Stimulated activated CD4-positive, alpha-beta T cell treated with anti-CD3 and anti-CD28 coated beads, Interleukin-15, amount 100 ng/mL, for 1 hour (primary cell): Measurements from ENCODE around the gene CAMTA1.

ENCODE experiments used
- DNase-seq, 2 donors: peaks; one replicate each; pipeline ENCODE4 v3.0.0-alpha.2; 2020; ENCODE audit warnings: low read depth in 1 of 2, low spot score in 1 of 2

CAMTA1 gene

GRCh38 chr1:7455796-7456721 is 670.8 kb downstream of the CAMTA1 start:
- no peak for DNase-seq

- DNase-seq, result no peak
Observed at GRCh38 chr1:7456722-7457082, 671.4 kb downstream of the CAMTA1 start.

GRCh38 chr1:7457811-7458210 is 672.6 kb downstream of the CAMTA1 start:
- no peak for DNase-seq

- no peak for DNase-seq
Observed at GRCh38 chr1:7458946-7459345, 673.7 kb downstream of the CAMTA1 start.

GRCh38 chr1:7459914-7460313 is 674.7 kb downstream of the CAMTA1 start:
- no peak for DNase-seq

DNA sequence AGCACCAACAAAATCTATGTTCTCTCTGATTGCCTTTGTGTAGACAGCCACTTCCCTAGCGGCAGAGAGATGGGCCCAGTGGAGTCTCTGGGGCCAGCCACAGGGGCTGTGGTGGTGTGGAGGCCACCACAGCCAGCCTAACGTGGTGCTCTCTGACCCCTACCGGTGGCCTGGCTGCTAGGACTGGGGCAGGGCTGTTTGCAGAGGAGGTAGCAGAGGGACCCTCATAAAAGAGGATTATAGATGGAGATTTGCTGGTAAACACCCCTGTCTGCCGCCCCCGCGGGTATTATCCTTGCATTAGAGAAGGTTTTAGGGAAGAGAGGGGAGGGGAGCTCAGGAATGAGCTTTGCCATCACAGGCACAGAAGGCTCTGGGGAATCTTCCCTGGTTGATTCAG is 675.6 kb downstream of the CAMTA1 start:
- DNase-seq, result no peak

GRCh38 chr1:7462617-7463016 is 677.4 kb downstream of the CAMTA1 start:
- no peak for DNase-seq

DNA sequence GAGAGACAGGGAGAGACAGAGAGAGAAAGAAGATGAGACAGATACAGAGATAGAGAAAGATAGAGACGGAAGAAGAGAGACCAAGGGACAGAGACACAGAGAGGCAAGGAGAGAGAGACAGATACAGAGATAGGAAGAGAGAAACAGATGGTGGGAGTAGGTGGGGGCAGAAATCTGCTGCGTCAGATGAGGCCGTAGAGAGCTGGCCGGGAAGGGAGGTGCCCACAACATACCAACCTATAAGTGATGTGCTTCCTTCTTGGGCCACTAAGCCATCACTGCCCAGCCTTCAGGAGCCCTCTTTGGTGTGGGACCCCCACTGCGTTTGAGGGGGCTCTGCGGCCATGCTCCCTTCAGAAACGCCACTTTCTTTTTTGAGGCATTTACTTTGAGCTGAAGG is 678.3 kb downstream of the CAMTA1 start:
- no peak for DNase-seq

- no peak for DNase-seq
Observed at GRCh38 chr1:7464736-7465135, 679.5 kb downstream of the CAMTA1 start.

GRCh38 chr1:7467476-7468175 is 682.4 kb downstream of the CAMTA1 start:
- no peak for DNase-seq

DNA sequence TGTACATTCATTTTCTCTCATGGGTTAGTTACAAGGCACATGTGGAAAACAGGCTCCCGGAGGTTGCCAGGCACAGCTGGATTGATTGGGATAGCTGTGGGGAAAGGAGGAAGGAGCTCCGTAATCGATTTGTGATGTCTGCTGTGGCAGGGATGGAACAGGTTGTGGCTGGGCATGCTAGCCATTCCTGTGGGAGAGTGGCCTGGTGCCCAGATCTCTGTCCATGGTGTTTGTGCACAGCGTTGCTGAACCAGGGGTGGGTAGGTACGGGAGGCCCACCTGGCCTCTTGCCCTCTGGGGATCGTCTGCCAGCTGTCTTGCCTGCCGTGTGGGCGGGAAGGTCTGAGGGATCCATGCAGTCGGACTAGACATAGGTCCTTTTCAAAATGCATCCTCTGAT is 683.0 kb downstream of the CAMTA1 start:
- no peak for DNase-seq

DNA sequence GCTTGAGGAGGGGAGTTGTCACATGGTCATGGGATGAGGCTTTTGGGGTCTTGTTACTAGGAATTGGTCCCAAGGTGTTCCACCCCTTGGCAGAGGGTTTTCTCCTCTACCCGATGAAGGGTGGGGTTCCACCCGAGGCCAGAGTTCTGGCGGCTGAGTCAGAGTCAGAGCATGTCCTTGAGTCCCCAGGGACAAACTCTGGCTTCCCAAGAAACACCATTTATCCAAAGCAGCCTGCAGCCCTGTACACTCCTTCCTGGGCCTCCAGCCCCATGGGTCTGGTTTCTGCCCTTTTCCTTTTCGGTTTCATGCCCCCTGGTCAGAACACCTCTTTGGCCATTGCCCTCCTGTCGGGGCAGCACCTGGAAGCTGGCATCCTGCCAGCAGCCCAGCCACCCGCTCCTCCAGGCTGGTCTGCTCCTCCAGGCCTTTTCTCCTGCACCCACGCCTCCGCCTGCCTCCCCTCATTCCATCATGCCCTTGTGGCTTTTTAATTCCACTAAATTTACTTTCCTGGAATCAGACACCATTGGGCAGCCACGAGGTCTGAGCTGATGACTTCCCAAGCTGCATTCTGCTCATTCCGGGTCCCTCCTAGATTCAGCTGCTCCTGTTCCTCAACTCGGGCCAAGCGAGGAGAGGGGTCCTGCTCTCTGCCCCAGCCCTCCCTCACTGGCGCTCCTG is 684.1 kb downstream of the CAMTA1 start:
- no peak for DNase-seq

- no peak for DNase-seq
Observed at GRCh38 chr1:7470904-7471638, 685.8 kb downstream of the CAMTA1 start.

GRCh38 chr1:7471836-7472235 is 686.6 kb downstream of the CAMTA1 start:
- DNase-seq, result no peak

GRCh38 chr1:7473223-7474142 is 688.2 kb downstream of the CAMTA1 start:
- no peak for DNase-seq

GRCh38 chr1:7474143-7474490 is 688.9 kb downstream of the CAMTA1 start:
- no peak for DNase-seq

DNA sequence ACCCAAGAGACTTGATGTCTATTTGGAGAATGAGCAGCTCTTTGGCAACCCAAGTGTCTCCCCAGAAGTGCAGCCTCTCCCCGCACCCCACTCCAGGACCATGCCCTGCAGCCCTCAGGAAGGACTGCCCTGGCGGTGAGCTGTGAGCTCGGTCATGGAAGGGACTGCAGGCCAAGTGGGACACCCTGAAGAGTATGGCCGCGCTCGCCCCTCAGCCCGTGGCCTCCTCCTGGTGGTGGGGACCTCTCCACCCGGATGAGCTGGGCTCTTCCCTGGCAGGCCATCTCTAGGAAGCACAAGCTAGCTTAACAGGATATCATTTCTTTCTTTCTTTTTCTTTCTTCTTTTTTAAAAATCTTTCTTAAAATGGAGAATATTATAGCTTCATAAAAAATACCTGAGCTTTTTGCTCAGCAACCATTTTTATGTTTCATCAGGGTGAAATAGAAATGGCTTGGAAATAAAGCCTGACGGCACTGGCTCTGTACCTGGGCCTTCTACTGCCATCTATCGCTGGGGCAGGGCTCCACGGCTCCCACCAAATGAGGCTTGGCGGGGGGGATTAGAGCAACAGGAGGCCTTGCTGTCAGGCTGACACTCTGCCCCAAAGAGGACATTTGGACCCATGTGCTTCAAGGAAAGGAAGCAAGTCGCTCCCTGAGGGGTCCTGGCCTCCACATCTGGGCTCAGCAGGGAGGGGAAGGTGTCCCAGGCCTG is 689.7 kb downstream of the CAMTA1 start:
- no peak for DNase-seq

GRCh38 chr1:7475691-7476090 is 690.4 kb downstream of the CAMTA1 start:
- DNase-seq, result no peak

GRCh38 chr1:7476402-7476801 is 691.1 kb downstream of the CAMTA1 start:
- DNase-seq, result no peak
